Amygdala (tissue), 56 donors: Measurements from ENCODE around the gene LANCL2.
"Not testable (repeated sequence)": the region's sequence is repeated elsewhere in the genome, so short reads cannot be mapped to it uniquely, and the experiment has no call there.

Experiments
- DNase-seq, 56 donors: peaks; one replicate each; lab custom pipeline; 2025; lab: John Stamatoyannopoulos, UW

Gene LANCL2

GRCh38 chr7:55400191-55400590, 35.1 kb downstream of the LANCL2 start:
- no peak for DNase-seq

GRCh38 chr7:55402506-55402905, 37.4 kb downstream of the LANCL2 start:
- not testable (repeated sequence) for DNase-seq

GRCh38 chr7:55405856-55406541, 40.9 kb downstream of the LANCL2 start:
- DNase-seq = no peak

DNA sequence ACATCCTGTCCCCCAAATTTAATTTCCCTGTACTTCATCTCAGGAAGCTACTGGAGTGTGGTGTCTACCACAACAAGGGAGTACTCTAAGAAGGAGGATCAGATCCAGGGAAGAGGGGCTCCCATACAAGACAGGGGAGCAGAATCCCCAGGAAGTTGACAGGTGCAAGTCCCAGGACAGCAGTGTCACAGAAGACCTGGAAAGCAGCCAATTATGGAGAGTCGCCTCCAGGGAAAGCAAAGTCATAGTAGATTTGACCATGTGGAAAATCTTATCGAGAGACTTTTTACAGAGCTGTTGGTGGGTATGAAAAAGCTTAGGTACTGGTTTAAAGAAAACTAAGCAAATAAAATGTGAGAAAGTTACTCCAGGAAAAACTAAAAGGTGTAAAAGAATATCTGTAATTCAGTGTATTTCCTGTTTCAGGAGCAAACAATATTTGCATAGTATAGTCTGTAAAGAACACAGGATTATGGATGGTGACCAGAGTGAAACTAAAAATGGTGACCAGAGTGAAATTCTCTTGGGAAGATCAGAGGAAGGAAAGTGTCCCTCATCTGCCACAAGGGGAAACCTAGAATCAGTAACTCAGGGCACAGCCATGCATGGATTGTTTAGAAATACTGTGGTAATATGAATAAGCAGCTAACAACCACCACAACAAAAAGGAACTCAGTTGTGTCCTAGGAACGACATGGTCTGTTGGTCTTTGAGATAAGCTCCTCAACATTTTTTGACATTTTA, 44.5 kb downstream of the LANCL2 start:
- DNase-seq = no peak

DNA sequence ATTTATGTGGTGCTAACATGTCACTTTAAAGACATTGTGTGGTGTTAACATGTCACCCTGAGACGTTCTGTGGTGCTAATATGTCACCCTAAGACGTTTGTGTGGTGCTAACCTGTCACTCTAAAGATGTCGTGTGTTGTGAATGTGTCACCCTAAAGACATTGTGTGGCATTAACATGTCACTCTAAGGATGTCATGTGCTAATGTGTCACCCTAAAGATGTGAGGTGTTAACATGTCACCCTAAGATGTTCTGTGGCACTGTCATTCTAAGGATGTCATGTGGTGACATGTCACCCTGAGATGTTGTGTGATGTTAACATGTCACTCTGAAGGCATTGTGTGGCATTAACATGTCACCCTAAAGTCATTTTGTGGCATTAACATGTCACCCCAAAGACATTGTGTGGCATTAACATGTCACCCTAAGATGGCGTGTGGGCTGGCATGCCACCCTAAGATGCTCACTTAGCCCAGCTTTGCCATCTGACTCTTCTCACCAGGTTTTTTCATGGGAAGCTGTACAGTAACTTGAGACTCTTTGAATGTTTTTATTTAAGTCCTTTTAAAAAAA, 45.6 kb downstream of the LANCL2 start:
- no peak for DNase-seq

- DNase-seq = no peak
These were observed 46.7 kb downstream of the LANCL2 start for GRCh38 chr7:55411844-55412243.

DNA sequence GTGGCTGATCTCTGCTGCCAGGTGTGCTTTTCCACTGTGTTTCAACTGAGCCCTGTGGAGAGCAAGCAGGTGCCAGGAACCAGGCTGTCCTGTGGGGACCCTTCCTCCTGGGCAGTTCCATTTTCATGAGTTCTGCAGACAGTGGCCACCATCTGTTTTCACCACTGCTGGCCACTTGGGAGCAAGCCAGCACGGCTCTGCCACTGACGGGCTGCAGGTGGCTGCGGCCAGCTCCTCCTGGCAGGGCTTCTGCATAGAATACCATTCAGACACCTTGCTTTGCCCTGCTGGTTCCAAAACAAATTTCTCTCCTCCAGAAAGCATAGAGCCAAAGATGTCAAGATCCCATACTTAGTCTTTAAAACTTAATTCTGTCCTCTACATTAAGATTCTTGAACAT, 48.3 kb downstream of the LANCL2 start:
- no peak for DNase-seq

DNA sequence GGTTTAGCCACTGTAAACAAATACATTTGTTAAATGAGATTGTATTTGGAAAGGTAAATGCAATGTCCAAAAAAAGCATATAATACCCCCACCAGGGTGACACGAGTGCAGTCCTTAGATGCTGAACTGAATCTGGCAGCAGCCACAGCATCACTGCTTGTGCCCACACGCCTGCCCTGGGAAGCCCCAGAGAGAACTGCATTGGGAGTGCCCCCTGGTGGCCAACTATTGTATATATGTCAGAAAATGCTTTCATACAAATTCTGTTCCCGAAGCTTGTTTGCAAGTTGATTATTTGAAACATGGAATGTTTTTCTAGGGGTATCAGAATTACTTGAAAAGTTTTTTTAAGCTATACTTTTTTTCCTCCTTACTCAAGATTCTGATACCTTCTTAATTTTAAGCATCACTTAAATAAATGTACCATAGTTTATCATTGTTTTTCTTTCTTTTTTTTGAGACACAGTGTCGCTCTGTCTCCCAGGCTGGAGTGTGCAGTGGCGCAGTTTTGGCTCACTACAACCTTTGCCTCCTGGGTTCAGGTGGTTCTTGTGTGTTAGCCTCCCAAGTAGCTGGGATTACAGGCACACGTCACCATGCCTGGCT, 50.1 kb downstream of the LANCL2 start:
- DNase-seq = peak in 53 of 56 donors; percentile 6 to 91 (median 56)

DNA sequence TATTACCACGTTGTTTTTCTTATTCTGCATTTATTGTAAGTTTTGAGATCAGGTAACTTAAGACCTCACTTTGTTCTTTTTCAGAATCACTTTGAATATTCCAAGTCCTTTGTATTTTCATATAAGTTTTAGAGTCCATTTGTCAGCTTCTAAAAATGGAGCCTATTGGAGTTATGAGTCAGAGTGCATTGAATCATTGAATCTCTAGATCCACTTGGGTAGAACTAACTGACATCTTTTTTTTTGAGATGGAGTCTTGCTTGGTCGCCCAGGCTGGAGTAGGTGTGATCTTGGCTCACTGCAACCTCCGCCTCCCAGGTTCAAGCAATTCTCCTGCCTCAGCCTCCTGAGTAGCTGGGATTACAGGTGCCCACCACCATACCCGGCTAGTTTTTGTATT, 52.3 kb downstream of the LANCL2 start:
- not testable (repeated sequence) for DNase-seq

- no peak for DNase-seq
These were observed 55.4 kb downstream of the LANCL2 start for GRCh38 chr7:55420530-55420929.

DNA sequence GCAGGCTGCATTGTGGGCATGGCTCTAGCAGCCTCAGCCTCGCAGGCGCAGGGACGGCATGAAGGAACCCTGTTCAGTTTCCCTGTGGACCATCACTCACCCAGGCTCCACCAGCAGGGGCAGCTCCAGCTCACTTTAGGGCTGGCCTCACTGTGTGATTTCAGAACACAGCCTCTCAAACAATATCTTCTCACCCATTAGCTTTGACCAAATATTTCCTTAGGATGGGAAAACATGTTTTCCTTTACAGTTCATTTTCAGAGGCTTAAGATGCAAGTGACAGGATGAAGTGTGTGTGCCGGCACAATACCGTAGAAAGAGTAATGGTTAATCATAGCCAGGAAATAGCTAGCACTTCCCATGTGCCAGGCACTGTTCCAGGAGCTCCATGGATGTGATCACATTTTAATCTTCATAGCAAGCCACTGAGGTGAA, 58.2 kb downstream of the LANCL2 start:
- DNase-seq = no peak

GRCh38 chr7:55423891-55424290, 58.8 kb downstream of the LANCL2 start:
- no peak for DNase-seq

DNA sequence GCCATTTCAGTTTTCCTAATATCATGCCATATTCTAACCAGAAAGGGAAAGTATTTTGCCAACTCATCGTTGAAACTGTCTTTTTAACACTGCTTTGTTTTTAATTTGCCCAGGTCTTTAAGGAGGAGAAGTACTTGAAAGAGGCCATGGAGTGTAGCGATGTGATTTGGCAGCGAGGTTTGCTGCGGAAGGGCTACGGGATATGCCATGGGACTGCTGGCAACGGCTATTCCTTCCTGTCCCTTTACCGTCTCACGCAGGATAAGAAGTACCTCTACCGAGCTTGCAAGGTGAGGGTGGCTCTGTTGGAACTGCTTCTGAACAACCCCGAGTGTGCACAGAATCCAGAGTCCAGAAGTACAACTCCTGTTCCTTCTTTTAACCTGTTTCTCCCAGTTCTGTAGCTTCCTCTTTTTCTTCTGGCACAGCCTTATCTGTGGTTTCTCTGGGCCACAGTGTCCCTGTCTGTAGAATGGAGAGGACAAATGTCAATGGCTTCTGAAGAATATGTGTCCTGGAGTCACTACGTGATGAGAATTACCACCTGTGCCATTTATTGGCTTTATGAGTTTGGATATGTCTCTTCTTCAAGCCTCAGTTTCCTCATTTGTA, 60.1 kb downstream of the LANCL2 start:
- DNase-seq = no peak

- DNase-seq = no peak
These were observed 61.5 kb downstream of the LANCL2 start for GRCh38 chr7:55426676-55427075.

- no peak for DNase-seq
These were observed 62.2 kb downstream of the LANCL2 start for GRCh38 chr7:55427342-55427741.

DNA sequence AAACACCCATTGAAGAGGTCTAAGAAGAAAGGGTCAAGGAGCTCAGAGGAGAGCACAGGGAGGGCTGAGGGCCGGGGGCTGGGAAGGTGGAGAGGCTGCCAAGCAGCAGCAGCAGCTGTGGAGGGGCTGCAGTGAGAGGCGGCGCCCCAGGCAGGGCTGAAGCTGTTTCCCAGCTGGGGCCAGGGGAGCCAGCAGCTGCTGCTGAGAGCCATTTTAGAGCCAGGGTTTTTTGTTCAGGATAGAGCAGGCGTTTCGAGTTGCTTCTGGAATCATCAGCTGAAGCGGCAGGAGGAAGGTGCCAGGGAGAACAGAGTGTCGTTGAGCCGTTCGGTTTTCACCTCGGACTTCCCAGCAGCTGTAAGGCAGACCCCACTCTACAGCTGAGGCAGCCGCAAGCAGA, 62.7 kb downstream of the LANCL2 start:
- DNase-seq = no peak

DNA sequence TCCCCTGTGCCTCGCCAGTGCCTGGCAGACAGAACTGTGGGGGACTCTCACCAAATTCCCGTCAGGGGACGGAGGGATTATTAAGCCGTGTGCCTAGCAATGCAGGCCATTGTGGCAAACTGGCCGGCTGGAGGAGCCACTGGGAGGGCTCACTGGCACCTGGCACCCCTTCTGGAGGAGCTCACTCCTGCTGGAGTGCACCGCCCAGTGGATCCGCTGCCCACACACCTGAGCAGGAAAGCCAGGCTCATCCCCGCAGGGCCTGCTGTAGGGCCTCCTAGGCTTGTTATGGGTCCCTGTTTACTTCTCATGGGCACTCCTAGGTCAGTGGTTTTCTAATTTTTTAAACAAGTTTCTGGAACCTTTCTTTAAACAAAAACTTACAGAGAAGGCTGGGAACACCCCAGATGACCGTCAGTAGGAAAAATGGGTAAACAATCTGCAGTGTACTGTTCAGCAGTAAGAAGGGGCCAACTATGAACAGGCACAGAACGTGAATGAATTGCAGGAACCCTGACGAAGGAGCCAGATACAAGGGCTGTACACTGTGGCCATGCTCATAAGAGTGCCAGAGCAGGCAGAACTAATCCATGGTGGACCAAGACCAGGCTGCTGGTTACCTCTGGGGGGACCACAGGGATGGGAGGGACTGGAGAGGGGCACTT, 64.8 kb downstream of the LANCL2 start:
- no peak for DNase-seq

GRCh38 chr7:55431898-55432297, 66.8 kb downstream of the LANCL2 start:
- DNase-seq = no peak

DNA sequence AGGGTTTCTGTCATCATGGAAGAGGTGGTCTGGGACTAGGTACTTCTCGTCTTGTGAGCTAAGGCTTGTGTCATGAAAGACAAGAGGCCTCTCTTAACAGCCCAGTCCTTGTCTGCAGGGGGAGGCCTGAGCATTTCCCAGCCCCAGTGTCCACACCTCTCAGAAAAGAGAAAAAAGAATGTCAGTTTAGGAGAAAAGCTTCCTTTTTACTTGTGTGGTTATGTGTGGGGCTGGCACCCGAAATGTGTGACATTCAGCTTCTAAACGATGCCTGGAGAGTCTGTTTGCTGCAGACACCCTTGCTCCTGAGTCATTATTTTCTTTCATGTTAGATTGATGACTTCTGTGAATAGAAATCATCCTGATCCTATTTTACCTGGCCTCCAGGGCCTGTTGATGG, 67.4 kb downstream of the LANCL2 start:
- no peak for DNase-seq
